Muscle layer of duodenum (tissue), 2 donors: ENCODE results near the gene FHAD1.
A peak's percentile ranks its signal among the peaks of the same experiment; 100 is the strongest.

Experiments
- H3K27ac ChIP-seq: one replicate; pipeline ENCODE4 v1.7.0; 2013; ENCODE audit warnings: mild to moderate bottlenecking, low read length
- H3K27me3 ChIP-seq: one replicate; pipeline ENCODE4 v1.7.0; 2013; ENCODE audit warnings: low read depth, mild to moderate bottlenecking, control low read depth, low read length
- H3K36me3 ChIP-seq, 2 donors: one replicate each; pipeline ENCODE4 v1.7.0; 2013; ENCODE audit warnings: low read length in 2 of 2, control low read depth in 1 of 2, mild to moderate bottlenecking in 1 of 2; ENCODE audit not compliant: insufficient read depth in 2 of 2, control insufficient read depth in 1 of 2
- H3K4me1 ChIP-seq, 2 donors: one replicate each; pipeline ENCODE4 v1.7.0; 2013; ENCODE audit warnings: low read length in 2 of 2, mild to moderate bottlenecking in 2 of 2, control low read depth in 1 of 2, moderate library complexity in 1 of 2; ENCODE audit not compliant: insufficient read depth in 2 of 2, control insufficient read depth in 1 of 2
- H3K4me3 ChIP-seq, 2 donors: one replicate each; pipeline ENCODE4 v1.7.0; 2013; ENCODE audit warnings: low read length in 2 of 2, low read depth in 1 of 2, mild to moderate bottlenecking in 1 of 2
- H3K9me3 ChIP-seq, 2 donors: one replicate each; pipeline ENCODE4 v1.7.0; 2013; ENCODE audit warnings: low read length in 2 of 2, control low read depth in 1 of 2, mild to moderate bottlenecking in 1 of 2; ENCODE audit not compliant: control insufficient read depth in 1 of 2
- donor health status: healthy.

FHAD1 gene

DNA sequence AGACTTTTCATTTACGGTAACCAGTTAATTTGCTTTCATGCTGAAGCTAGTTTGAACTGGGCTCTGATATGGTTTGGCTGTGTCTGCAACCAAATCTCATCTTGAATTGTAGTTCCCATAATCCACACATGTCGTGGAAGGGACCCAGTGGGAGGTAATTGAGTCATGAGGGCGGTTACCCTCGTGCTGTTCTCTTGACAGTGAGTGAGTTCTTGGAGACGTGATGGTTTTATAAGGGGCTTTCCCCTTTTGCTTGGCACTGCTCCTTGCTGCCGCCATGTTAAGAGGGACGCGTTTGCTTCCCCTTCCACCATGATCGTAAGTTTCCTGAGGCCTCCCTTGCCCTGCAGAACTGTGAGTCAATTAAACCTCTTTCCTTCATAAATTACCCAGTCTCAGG lies 10.3 kb upstream of the FHAD1 start:
- H3K9me3 ChIP-seq, result no peaks in the 10 kb centered on the region

DNA sequence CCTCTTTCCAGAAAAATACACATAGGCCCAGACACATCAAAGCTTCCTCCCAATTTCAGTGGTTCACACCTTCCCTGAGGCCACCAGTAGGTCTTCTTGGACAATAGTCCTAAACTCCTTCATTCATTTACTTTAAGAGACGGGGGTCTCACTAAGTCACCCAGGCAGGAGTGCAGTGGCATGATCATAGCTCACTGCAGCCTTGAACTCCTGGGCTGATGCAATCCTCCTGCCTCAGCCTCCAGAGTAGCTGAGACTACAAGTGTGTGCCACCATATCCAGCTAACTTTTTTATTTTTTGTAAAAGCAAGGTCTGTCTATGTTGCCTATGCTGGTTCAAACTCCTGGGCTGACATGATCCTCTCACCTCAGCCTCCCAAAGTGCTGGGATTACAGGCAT lies 8.2 kb upstream of the FHAD1 start:
- peaks cover 0 to 11% of the 10 kb centered on the region in 2 donors for H3K4me1 ChIP-seq
- H3K27ac ChIP-seq, result no peak overlapping the region
- no peaks in the 10 kb centered on the region for H3K36me3 ChIP-seq
- no peak overlapping the region for H3K4me3 ChIP-seq
- no peaks in the 10 kb centered on the region for H3K9me3 ChIP-seq
- H3K27me3 ChIP-seq, result no peaks in the 10 kb centered on the region

More for the DNA sequence above, 10.3 kb upstream of the FHAD1 start:
- no peak overlapping the region for H3K27ac ChIP-seq
- no peak overlapping the region for H3K4me3 ChIP-seq
- H3K36me3 ChIP-seq, result no peaks in the 10 kb centered on the region
- no peaks in the 10 kb centered on the region for H3K4me1 ChIP-seq
- no peaks in the 10 kb centered on the region for H3K27me3 ChIP-seq

DNA sequence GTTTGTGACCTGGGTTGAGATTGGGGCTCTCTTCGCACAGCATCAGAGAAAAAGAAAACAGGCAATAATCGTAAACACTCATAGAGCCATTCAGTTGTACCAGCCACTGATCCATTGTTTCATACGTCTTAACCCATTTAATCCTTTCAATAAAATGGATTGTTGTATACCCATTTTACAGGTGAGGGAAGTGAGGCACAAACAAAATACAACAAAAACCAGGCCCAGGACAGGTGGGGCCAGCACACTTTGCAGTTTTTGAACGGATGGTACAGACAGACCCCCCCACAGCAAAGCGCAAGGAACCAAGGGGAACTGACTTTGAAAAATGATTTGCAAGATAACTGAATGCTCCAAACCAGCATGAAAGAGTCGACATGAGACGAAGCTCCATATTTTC lies 4.3 kb upstream of the FHAD1 start:
- no peak overlapping the region for H3K4me3 ChIP-seq
- H3K9me3 ChIP-seq, result no peaks in the 10 kb centered on the region
- no peaks in the 10 kb centered on the region for H3K27me3 ChIP-seq
- no peaks in the 10 kb centered on the region for H3K36me3 ChIP-seq
- H3K4me1 ChIP-seq, result peaks cover 0 to 39% of the 10 kb centered on the region in 2 donors
- H3K27ac ChIP-seq, result no peak overlapping the region

DNA sequence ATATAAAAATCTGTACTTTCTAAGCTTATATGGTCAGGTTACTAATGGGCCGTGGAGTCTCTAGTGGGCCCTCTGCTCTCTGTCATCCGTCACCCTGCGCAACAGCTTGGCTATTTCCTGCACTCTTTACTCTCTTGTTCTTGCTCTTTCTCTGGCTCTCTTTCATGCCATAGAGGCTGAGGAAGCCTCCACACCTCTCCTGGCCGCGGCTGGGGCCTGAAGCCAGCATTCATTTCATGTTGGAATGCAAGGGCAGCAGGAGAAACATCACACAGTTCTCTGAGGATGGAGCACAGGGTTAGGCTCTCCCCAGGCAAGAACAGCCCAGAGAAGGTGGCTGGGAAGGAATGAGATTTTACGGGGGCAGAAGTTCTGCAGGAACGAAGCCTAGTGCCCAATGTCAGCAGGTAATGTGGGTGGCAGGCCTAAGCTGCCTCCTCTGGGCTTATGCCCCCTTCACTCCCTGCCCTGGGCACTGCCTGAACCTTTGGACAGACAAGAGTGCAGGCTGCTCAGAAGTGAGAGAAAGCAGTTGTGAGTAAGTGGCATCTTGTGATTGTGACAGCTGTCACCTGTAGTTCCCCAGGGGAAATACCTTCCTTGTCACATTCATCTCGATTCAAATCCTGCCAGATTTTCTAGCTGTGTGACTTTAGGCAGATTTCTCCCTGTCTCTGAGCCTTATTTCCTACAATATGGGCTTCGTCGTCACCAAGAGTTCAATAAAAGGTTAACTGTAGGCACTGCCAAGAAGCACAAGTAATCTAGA lies 3.6 kb upstream of the FHAD1 start:
- Histone ChIP-seq H3K36me3 (no peaks in the 10 kb centered on the region), H3K27me3 (no peaks in the 10 kb centered on the region), H3K9me3 (no peaks in the 10 kb centered on the region), H3K4me3 (no peak overlapping the region), H3K27ac (no peak overlapping the region), H3K4me1 (peaks cover 0 to 39% of the 10 kb centered on the region in 2 donors)

DNA sequence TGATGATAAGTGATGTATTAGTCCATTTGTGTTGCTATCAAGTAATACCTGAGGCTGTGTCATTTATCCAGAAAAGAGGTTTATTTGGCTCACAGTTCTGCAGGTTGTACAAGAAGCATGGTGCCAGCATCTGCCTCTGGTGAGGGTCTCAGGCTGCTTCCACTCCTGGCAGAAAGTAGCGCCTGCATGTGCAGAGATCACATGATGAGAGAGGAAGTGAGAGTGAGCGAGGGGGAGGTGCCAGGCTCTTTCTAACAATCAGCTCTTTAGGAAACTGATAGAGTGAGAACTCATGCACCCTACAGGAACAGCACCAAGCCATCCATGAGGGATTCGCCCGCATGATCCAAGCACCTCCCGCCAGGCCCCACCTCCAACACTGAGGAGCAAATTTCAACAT lies 2.2 kb upstream of the FHAD1 start:
- H3K27ac ChIP-seq, result no peak overlapping the region

DNA sequence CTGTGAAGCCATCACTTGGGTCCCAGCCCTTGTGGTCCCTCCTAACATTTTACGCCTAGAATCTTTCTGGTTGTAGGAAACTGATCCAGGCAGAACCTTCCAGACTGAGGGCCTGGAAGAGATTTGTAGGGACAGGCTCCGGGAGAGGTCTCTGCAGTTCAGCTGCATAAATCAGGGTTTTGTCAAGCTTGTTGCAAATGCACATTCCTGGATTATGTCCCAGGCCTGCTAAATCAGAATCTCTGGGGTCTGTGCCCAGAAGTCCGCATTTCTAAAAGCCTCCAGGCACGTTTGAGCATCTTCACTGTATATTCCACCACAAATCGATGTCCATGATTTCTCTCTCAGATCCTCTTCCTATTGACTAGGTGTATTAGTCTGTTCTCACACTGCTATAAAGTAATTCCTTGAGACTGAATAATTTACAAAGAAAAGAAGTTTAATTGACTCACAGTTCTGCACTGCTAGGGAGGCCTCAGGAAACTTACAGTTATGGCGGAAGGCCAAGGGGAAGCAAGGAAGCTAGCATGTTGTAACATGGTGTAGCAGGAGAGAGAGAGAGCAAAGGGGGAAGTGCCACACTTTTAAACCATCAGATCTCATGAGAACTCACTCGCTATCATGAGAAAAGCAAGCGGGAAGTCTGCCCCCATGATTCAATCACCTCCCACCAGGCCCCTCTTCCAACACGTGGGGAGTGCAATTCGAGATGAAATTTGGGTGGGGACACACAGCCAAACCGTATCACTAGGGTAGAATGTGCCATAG lies 1.2 kb upstream of the FHAD1 start:
- H3K36me3 ChIP-seq, result no peaks in the 10 kb centered on the region
- H3K27me3 ChIP-seq, result no peaks in the 10 kb centered on the region
- H3K9me3 ChIP-seq, result no peaks in the 10 kb centered on the region
- peaks cover 0 to 39% of the 10 kb centered on the region in 2 donors for H3K4me1 ChIP-seq
- H3K27ac ChIP-seq, result peak overlapping the region; percentile 54
- no peak overlapping the region for H3K4me3 ChIP-seq

More for the DNA sequence above, 2.2 kb upstream of the FHAD1 start:
- peaks cover 0 to 39% of the 10 kb centered on the region in 2 donors for H3K4me1 ChIP-seq
- no peaks in the 10 kb centered on the region for H3K27me3 ChIP-seq
- no peaks in the 10 kb centered on the region for H3K9me3 ChIP-seq
- no peaks in the 10 kb centered on the region for H3K36me3 ChIP-seq
- H3K4me3 ChIP-seq, result no peak overlapping the region

DNA sequence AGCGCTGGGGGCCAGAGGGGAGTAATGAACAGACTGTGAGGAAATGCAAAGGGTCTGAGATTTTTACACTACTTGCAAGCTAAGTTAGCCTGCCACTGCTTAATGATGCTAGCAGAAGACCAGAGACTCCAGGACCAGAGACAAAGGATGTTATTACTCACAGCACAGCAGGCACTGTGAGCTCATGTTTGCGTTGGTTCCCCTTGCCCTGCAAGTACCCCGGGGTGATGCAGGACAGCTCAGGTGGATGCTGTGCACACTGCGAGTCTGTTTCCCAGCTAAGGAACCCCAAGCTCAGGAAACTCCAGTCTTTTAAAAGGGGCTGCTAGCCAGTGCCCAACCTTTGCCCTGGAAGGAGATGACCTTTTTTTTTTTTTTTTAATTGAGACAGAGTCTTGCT lies 1.2 kb downstream of the FHAD1 start:
- no peaks in the 10 kb centered on the region for H3K27me3 ChIP-seq
- H3K27ac ChIP-seq, result no peak overlapping the region
- no peaks in the 10 kb centered on the region for H3K9me3 ChIP-seq
- H3K36me3 ChIP-seq, result no peaks in the 10 kb centered on the region
- H3K4me3 ChIP-seq, result no peak overlapping the region
- peaks cover 0 to 33% of the 10 kb centered on the region in 2 donors for H3K4me1 ChIP-seq

DNA sequence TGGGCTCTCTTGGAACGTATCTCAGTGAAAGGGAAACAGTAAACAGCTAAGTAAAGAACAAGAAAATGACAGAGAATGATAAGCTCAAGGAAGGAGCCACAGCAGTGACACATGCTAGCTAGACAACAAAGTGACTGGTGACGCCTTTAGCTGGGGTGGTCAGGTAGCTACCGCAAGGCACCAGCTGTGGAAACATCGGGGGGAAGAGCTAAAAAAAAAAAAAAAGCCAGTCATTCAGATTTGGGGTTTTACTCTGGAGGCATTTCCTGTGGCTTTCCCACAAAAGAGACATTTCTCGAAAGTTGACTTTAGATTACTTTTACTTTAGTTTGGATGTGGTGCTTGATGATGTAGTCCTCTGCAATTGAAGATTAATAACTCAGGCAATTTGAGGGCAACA lies 2.1 kb downstream of the FHAD1 start:
- Histone ChIP-seq H3K27ac (no peak overlapping the region), H3K27me3 (no peaks in the 10 kb centered on the region), H3K9me3 (no peaks in the 10 kb centered on the region), H3K4me3 (no peak overlapping the region), H3K36me3 (no peaks in the 10 kb centered on the region), H3K4me1 (peaks cover 0 to 26% of the 10 kb centered on the region in 2 donors)

DNA sequence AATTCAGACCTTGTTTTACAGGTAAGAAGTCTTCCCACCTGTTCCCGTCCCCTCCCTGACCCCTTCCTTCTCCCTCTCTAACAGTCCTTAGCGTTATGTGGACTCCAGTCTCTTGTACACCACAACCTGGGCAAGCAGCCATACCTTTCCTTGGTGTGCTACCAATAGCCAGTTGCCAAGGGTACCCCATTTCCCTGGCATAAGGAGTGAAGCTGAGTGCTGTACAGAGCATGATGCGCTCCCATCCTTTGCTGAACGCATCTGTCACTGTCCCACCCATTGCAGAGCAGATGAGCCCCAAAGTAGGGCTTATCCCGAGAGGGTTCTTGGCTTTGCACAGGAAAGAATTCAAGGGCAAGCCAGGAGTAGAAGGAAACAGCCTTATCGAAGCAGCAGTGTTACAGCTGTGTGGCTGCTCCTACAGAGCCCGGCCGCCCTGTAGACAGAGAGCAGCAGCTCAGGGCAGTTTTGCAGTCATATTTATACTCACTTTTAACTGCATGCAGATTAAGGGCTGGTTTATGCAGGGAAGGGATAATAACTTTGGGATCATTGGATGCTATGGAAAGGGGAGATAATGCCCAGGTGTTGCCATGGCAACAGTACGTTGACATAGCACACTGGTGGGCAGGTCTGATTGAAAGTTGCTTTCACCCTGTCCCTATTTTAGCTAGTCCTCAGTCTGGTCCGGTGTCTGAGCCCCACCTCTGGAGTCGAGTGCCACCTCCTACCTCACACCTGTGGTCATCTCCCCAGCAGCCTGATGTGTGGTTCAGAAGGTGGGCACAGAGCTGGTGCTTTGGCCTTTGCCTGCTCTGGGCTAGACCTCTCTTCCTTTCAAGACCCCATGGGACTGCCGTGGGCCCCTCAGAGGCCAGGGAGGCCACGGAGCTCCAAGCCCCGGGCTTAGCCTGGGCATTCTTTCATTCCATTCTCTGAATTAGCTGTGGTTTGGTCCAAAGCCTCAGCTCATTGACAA lies 5.1 kb downstream of the FHAD1 start:
- Histone ChIP-seq H3K4me1 (peaks cover 0 to 6% of the 10 kb centered on the region in 2 donors), H3K27ac (no peak overlapping the region), H3K36me3 (no peaks in the 10 kb centered on the region), H3K9me3 (no peaks in the 10 kb centered on the region), H3K4me3 (no peak overlapping the region), H3K27me3 (no peaks in the 10 kb centered on the region)

DNA sequence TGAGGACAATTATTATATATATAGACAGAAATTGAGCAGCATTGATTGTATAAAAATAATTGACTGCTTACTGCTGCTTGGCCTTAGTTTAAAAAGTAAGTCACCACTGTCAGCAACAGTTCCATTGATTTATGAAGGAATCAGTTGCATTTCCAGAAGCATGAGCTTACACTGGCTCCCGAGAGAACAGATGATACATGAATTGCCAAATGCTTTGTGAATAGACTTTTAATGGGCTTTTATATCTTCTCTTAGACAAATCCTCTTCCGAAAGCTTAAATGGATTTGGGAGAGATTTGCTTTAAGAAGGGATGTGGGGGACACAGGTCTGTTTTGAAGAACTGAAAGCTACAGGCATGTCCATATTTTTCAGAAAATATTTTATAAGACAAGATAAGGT lies 7.5 kb downstream of the FHAD1 start:
- Histone ChIP-seq H3K4me1 (peaks cover 0 to 4% of the 10 kb centered on the region in 2 donors), H3K36me3 (no peaks in the 10 kb centered on the region), H3K4me3 (no peak overlapping the region), H3K27ac (no peak overlapping the region), H3K27me3 (no peaks in the 10 kb centered on the region), H3K9me3 (no peaks in the 10 kb centered on the region)
